Mucosa of gallbladder (tissue), 1 donor: ENCODE measurements around the gene DIP2A. TPM values are rescaled to one million over a fixed set of nuclear protein-coding genes. Genes with fewer than 3 reads are reported as not detected.
A peak's percentile ranks its signal among the peaks of the same experiment; 100 is the strongest.

Experiments used
- DNase-seq: peaks from one replicate; pipeline ENCODE4 v3.0.0-alpha.2; 2020; ENCODE audit warnings: low spot score
- total RNA-seq: library from RNA; stranded (reverse); gene quantifications from one replicate; pipeline ENCODE4 v1.2.1, GENCODE V29; 2021
- donor health status: DM: no; HTN: no; CAD: no.

DIP2A gene
- total RNA-seq: 42.5 TPM

- DNase-seq: peak; percentile 96
Observed at GRCh38 chr21:46458315-46459023, at the start of gene DIP2A. Gene DIP2A, plus strand, starts transcription at chr21:46458891. Its CDS starts 241 bp downstream, at chr21:46459132.

GRCh38 chr21:46409641-46410406, 48.9 kb upstream of the DIP2A start:
- DNase-seq: no peak

DNA sequence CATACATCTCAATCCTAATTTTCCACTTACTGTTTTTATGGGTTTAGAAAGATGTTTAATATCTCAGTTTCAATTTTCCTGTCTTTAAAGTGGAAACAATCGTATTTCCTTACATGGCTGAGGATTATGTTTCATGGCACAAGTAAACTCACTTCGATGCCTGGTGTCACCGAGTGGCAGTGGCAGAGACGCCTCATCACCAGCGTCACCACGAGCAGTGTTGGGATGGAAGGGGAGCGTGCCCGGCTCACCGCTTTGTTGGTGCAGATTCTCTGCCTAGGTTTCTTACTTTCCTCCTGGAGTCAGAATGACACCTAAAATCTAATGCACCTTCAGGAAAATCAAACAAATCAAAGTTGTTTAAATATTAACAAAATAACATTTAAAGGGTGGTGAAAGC, 48.2 kb upstream of the DIP2A start:
- DNase-seq: no peak

DNA sequence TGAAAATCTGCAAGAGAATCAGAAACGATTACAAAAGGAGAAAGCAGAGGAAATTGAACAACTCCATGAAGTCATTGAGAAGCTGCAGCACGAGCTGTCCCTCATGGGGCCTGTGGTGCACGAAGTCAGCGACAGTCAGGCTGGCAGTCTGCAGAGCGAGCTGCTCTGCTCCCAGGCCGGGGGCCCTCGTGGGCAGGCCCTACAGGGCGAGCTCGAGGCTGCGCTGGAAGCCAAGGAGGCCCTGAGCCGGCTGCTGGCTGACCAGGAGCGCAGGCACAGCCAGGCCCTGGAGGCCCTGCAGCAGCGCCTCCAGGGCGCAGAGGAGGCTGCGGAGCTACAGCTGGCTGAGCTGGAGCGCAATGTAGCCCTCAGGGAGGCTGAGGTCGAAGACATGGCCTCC, 47.5 kb upstream of the DIP2A start:
- no peak for DNase-seq

DNA sequence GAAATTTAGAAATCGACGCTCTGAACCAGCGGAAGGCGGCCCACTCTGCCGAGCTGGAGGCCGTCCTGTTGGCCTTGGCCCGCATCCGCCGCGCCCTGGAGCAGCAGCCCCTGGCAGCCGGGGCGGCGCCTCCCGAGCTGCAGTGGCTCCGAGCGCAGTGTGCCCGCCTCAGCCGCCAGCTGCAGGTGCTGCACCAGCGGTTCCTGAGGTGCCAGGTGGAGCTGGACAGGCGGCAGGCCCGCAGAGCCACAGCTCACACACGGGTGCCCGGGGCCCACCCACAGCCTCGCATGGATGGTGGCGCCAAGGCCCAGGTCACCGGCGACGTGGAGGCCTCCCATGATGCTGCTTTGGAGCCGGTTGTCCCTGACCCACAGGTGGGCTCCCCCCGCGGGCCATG, 47.0 kb upstream of the DIP2A start:
- DNase-seq: no peak

- no peak for DNase-seq
Observed at GRCh38 chr21:46412521-46413364, 45.9 kb upstream of the DIP2A start.

DNA sequence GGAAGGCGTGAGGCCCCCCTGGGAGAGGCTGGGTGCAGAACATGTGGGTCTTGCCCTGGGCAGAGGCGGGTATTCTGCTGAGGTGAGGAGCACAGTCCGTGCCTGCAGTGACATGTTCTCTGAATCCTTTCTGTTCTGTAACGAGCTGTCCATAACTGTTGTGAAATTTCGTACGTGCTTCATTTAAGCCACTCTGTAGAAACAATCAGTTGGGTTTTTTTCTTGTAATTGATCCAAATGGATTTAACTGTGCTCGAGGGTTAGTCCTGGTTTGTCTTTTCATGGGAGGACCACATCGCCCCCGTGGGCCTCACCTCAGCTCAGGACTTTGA, 45.4 kb upstream of the DIP2A start:
- DNase-seq: no peak

DNA sequence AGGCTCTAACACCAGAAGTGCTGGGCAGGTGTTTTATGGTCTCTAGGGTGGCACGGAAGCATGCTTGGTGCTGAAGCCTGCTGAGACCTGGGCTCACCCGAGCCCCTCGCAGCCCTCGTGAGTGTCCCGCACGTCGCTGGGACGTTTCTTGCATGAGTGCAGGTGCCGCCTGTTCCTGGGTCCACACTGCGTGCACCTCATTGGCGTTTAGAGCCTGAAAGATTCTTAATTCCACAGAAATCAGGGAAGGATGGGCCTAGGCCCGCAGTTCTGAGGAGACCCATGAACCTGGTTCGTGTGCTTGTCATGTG, 43.8 kb upstream of the DIP2A start:
- no peak for DNase-seq

DNA sequence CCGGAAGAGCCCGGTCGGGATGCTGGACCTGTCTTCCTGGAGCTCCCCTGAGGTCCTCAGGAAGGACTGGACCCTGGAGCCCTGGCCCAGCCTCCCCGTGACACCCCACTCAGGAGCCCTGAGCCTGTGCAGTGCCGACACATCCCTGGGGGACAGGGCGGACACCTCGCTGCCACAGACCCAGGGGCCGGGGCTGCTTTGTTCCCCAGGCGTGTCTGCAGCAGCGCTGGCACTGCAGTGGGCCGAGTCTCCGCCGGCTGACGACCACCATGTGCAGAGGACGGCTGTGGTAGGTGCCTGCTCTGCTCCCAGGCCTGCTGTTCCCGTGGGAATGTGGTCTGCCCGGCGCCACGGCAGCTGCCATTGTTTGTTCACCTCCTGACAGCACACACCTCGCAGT, 42.1 kb upstream of the DIP2A start:
- DNase-seq: no peak

DNA sequence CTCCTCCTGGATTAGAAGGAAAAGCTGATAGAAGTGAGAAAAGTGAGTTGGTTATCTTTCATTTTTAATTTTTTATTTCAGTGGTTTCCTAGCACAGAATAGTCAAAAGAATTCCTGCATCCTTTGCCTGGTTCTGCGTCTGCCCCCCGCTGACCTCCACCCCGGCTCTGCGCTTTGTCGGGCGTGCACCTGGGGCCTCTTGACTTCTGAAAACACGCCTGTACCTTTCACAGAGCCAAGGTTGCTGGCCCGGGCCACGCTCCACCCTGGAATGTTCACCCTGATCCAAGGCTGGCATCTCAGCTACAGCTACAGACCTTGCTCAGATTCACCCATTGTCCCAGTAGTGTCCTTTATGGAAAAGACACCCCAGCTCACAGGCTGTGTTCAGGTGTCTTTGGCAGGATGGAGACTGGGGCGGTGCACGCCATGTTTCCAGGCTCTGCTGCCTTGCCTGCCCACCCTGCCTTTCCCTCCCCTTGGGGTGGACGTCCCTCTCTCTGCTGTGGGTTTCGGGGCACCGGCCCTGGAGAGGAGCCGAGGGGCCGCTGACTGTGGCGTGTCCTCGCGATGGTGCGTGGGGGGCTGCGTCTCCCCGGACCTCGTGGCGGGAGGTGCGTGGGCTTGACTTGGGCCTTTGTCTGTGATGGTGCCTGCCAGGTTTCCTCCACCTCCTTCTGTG, 40.3 kb upstream of the DIP2A start:
- no peak for DNase-seq

GRCh38 chr21:46420241-46421190, 38.2 kb upstream of the DIP2A start:
- DNase-seq: no peak

GRCh38 chr21:46421191-46421750, 37.4 kb upstream of the DIP2A start:
- DNase-seq: no peak

GRCh38 chr21:46421756-46422555, 36.7 kb upstream of the DIP2A start:
- no peak for DNase-seq

GRCh38 chr21:46422636-46423241, 36.0 kb upstream of the DIP2A start:
- no peak for DNase-seq

DNA sequence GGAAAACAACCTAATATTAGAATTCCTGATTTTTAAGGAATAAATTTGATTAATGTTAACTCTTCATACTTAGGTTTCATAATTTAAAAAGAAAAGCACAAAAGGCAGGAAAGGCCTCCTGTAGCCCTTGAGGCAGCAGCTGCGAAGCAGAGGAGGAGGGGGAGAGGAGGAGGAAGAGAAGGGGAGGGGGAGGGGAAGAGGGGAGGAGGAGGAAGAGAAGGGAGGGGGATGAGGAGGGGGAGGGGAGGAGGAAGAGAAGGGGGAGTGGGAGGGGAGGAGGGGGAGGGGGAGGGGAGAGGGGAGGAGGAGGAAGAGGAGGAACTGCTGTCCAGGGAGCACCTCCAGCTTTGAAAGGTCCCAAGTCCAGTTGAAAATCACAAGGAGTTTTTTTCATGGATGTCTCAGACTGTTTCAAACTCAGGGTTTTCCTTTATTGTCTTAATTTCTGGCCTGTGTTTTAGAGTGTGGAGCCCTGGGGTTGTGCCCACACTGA, 35.1 kb upstream of the DIP2A start:
- DNase-seq: no peak

GRCh38 chr21:46424039-46424591, 34.6 kb upstream of the DIP2A start:
- no peak for DNase-seq

DNA sequence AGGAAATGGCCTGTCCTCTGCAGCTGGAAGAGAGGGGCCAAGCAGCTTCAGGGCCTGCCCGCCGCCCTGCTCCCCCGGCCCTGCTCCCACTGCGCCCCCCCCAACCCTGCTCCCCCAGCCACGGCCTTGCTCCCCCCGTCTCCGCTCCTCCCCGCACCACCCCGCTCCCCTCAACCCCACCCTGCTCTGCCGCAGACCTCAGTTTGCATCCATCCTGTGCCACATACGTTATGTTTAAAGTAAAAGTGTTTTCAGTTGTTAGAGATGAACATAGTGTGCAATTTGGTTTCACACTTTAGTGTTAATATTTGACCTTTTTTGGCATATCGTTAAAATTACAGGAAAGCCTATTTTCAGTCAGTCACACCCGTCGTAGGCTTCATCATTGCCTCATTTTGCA, 34.1 kb upstream of the DIP2A start:
- DNase-seq: no peak

DNA sequence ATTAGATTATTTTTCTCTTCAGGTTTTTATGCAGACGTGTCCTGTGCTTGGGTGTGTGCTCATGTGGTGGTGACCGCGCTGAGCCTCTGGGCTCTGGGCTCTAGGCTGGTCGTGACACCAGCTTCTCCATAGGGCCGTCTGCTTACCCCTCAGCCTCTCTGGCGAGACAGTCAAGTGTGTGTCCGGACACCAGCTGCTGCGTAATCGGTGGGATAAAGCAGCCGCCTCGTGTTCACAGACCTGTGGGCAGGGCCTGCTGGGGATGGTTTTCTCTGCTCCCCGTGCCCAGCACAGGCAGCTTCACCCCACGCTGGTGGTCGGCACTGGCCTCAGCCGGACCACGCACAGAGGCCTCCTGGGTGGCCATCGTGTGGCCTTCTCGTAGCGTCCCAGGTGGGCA, 33.6 kb upstream of the DIP2A start:
- no peak for DNase-seq

- DNase-seq: no peak
Observed at GRCh38 chr21:46425571-46425970, 33.1 kb upstream of the DIP2A start.
